Peyer's patch (tissue), 4 donors: ENCODE measurements around the gene FGF12. TPM values are rescaled to one million over a fixed set of nuclear protein-coding genes. Genes with fewer than 3 reads are reported as not detected.

Source experiments
- DNase-seq, 3 donors: peaks; one replicate each; pipeline ENCODE4 v3.0.0-alpha.2; 2017 to 2019
- H3K27ac ChIP-seq, 4 donors: fragments of 200-600 bp; sonication (generic); one replicate each; pipeline ENCODE4 v1.5.1; 2016 to 2019
- H3K27me3 ChIP-seq, 2 donors: fragments of 200-600 bp; sonication (generic); one replicate each; pipeline ENCODE4 v1.5.1; 2019
- H3K36me3 ChIP-seq, 3 donors: fragments of 200-600 bp; sonication (generic); one replicate each; pipeline ENCODE4 v1.5.1; 2016 to 2019
- H3K4me1 ChIP-seq, 4 donors: fragments of 200-600 bp; sonication (generic); one replicate each; pipeline ENCODE4 v1.5.1; 2016 to 2019
- H3K4me3 ChIP-seq, 4 donors: fragments of 200-600 bp; sonication (generic); 1 replicate in 3 of 4; 2 replicates in 1 of 4; pipeline ENCODE4 v1.5.1; 2016 to 2019; ENCODE audit warnings: mild to moderate bottlenecking in 1 of 4
- H3K9me3 ChIP-seq, 4 donors: fragments of 200-600 bp; sonication (generic); one replicate each; pipeline ENCODE4 v1.5.1; 2016 to 2019; ENCODE audit warnings: mild to moderate bottlenecking in 1 of 4
- CTCF ChIP-seq, 6 experiments: fragments of 450-650 bp in 4 of 6; fragments of 200-600 bp in 2 of 6; sonication (generic) in 1 of 6; IDR thresholded peaks; one replicate each; pipeline ENCODE4 v1.5.1; 2017 to 2019; ENCODE audit warnings: antibody characterized with exemption in 6 of 6, mild to moderate bottlenecking in 3 of 6, moderate library complexity in 1 of 6
- POLR2A ChIP-seq, 2 donors: fragments of 450-650 bp; IDR thresholded peaks; one replicate each; pipeline ENCODE4 v1.5.1; 2017; ENCODE audit warnings: antibody characterized with exemption in 2 of 2, mild to moderate bottlenecking in 2 of 2, moderate library complexity in 2 of 2
- total RNA-seq, 4 donors: library from RNA; depleted of rRNA; stranded (reverse); fragments of >200 nt; gene quantifications; one replicate each; pipeline ENCODE4 v1.1.0, GENCODE V29; 2016

FGF12 gene
- total RNA-seq, 4 donors from 2014 or later = 0.47 TPM; not detected in 3

GRCh38 chr3:192156382-192156781 lies 571.0 kb downstream of the FGF12 start:
- Histone ChIP-seq H3K27me3 (no peaks in the 10 kb centered on the region), H3K9me3 (no peaks in the 10 kb centered on the region)
- TF ChIP-seq CTCF (IDR thresholded peaks at IDR 0.05) = no peak
- no peak for TF ChIP-seq POLR2A (IDR thresholded peaks at IDR 0.05)

GRCh38 chr3:192155194-192155593 lies 572.1 kb downstream of the FGF12 start:
- TF ChIP-seq POLR2A (IDR thresholded peaks at IDR 0.05) = no peak
- H3K27ac ChIP-seq = no peak overlapping the region
- H3K9me3 ChIP-seq = no peaks in the 10 kb centered on the region
- no peak for DNase-seq
- no peaks in the 10 kb centered on the region for H3K36me3 ChIP-seq
- no peak overlapping the region for H3K4me3 ChIP-seq
- H3K27me3 ChIP-seq = no peaks in the 10 kb centered on the region
- no peaks in the 10 kb centered on the region for H3K4me1 ChIP-seq

More at GRCh38 chr3:192156382-192156781, 571.0 kb downstream of the FGF12 start:
- no peaks in the 10 kb centered on the region for H3K4me1 ChIP-seq
- H3K36me3 ChIP-seq = no peaks in the 10 kb centered on the region
- no peak for DNase-seq
- no peak overlapping the region for H3K4me3 ChIP-seq
- no peak overlapping the region for H3K27ac ChIP-seq

GRCh38 chr3:192133271-192133670 lies 594.1 kb downstream of the FGF12 start:
- Histone ChIP-seq H3K36me3 (no peaks in the 10 kb centered on the region), H3K4me3 (no peak overlapping the region), H3K9me3 (no peaks in the 10 kb centered on the region), H3K27me3 (no peaks in the 10 kb centered on the region), H3K4me1 (no peaks in the 10 kb centered on the region), H3K27ac (no peak overlapping the region)
- DNase-seq = no peak
- TF ChIP-seq CTCF (IDR thresholded peaks at IDR 0.05) (no peak), POLR2A (IDR thresholded peaks at IDR 0.05) (no peak)

- no peaks in the 10 kb centered on the region for H3K4me1 ChIP-seq
- no peaks in the 10 kb centered on the region for H3K9me3 ChIP-seq
- H3K4me3 ChIP-seq = no peak overlapping the region
- no peak overlapping the region for H3K27ac ChIP-seq
- TF ChIP-seq POLR2A (IDR thresholded peaks at IDR 0.05) = no peak
- TF ChIP-seq CTCF (IDR thresholded peaks at IDR 0.05) = peak in 5 of 6 experiments; percentile 20 to 47 (median 37)
- DNase-seq = peak in 2 of 3 donors; percentile 20 to 63
- no peaks in the 10 kb centered on the region for H3K27me3 ChIP-seq
- no peaks in the 10 kb centered on the region for H3K36me3 ChIP-seq
Measured at GRCh38 chr3:192130534-192131132, 596.7 kb downstream of the FGF12 start.

- H3K4me3 ChIP-seq = no peak overlapping the region
- no peaks in the 10 kb centered on the region for H3K4me1 ChIP-seq
- no peak overlapping the region for H3K27ac ChIP-seq
- DNase-seq = no peak
- TF ChIP-seq CTCF (IDR thresholded peaks at IDR 0.05) = no peak
- no peak for TF ChIP-seq POLR2A (IDR thresholded peaks at IDR 0.05)
- H3K27me3 ChIP-seq = no peaks in the 10 kb centered on the region
- no peaks in the 10 kb centered on the region for H3K9me3 ChIP-seq
- H3K36me3 ChIP-seq = no peaks in the 10 kb centered on the region
Measured at GRCh38 chr3:192129586-192129985, 597.8 kb downstream of the FGF12 start.

- Histone ChIP-seq H3K4me3 (no peak overlapping the region), H3K4me1 (no peaks in the 10 kb centered on the region), H3K9me3 (no peaks in the 10 kb centered on the region), H3K36me3 (no peaks in the 10 kb centered on the region), H3K27me3 (no peaks in the 10 kb centered on the region), H3K27ac (no peak overlapping the region)
- TF ChIP-seq POLR2A (IDR thresholded peaks at IDR 0.05) (no peak), CTCF (IDR thresholded peaks at IDR 0.05) (no peak)
- no peak for DNase-seq
Measured at GRCh38 chr3:192128922-192129321, 598.4 kb downstream of the FGF12 start.
